ENCODE data around the gene MARCHF3.

DNA sequence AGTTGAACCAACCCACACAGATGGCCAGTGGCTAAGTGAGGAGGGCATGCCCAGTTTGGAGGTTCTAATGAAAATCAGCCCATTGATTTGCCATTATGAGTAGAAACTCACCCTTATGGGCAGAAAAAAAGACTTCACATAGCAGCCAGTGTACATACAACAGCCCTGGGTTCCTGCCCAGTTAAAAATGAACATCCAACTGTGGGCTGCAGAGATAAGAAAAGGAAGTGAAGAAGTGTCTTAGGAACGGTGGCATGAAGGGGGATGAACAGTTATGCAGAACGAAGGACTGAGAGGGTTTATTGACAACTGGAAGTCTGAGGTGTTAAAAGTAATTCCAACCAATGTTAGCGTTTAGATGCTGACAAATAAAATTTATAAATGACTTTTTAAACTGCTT lies 118.4 kb downstream of the MARCHF3 start:
- no peak for TF ChIP-seq POLR2A (IDR thresholded peaks at IDR 0.05)
- TF ChIP-seq, protein P1, sequence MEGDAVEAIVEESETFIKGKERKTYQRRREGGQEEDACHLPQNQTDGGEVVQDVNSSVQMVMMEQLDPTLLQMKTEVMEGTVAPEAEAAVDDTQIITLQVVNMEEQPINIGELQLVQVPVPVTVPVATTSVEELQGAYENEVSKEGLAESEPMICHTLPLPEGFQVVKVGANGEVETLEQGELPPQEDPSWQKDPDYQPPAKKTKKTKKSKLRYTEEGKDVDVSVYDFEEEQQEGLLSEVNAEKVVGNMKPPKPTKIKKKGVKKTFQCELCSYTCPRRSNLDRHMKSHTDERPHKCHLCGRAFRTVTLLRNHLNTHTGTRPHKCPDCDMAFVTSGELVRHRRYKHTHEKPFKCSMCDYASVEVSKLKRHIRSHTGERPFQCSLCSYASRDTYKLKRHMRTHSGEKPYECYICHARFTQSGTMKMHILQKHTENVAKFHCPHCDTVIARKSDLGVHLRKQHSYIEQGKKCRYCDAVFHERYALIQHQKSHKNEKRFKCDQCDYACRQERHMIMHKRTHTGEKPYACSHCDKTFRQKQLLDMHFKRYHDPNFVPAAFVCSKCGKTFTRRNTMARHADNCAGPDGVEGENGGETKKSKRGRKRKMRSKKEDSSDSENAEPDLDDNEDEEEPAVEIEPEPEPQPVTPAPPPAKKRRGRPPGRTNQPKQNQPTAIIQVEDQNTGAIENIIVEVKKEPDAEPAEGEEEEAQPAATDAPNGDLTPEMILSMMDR (IDR thresholded peaks at IDR 0.05) = no peak
